Smooth muscle cell (in vitro differentiated cells): ENCODE data around the gene MYZAP. TPM values are rescaled to one million over a fixed set of nuclear protein-coding genes. Genes with fewer than 3 reads are reported as not detected.

Experiments used
- DNase-seq: peaks from one replicate; lab custom pipeline; 2025; ENCODE audit not compliant: unreplicated experiment; lab: John Stamatoyannopoulos, UW
- H2AFZ ChIP-seq: fragments of 200-600 bp; sonication (generic); 2 replicates; pipeline ENCODE4 v1.6.0; 2016; ENCODE audit warnings: antibody characterized with exemption, low read depth, mild to moderate bottlenecking
- H3F3A ChIP-seq: fragments of 200-600 bp; sonication (generic); 2 replicates; pipeline ENCODE4 v1.6.0; 2017; ENCODE audit warnings: antibody characterized with exemption, low read depth
- H3K27ac ChIP-seq: fragments of 200-600 bp; sonication (generic); 2 replicates; pipeline ENCODE4 v1.5.1; 2016; ENCODE audit warnings: low read depth, mild to moderate bottlenecking
- H3K27me3 ChIP-seq: fragments of 200-600 bp; sonication (generic); 2 replicates; pipeline ENCODE4 v1.6.1; 2016; ENCODE audit warnings: low read depth, mild to moderate bottlenecking
- H3K36me3 ChIP-seq: fragments of 200-600 bp; sonication (generic); 2 replicates; pipeline ENCODE4 v1.5.1; 2016; ENCODE audit warnings: low read depth
- H3K4me1 ChIP-seq: fragments of 200-600 bp; sonication (generic); 2 replicates; pipeline ENCODE4 v1.5.1; 2016; ENCODE audit warnings: low read depth
- H3K4me2 ChIP-seq: fragments of 200-600 bp; sonication (generic); 2 replicates; pipeline ENCODE4 v1.6.0; 2016; ENCODE audit warnings: mild to moderate bottlenecking
- H3K4me3 ChIP-seq: fragments of 200-600 bp; sonication (generic); 2 replicates; pipeline ENCODE4 v1.5.1; 2016; ENCODE audit warnings: mild to moderate bottlenecking
- H3K79me2 ChIP-seq: fragments of 200-600 bp; sonication (generic); 2 replicates; pipeline ENCODE4 v1.6.0; 2016; ENCODE audit warnings: low read depth, mild to moderate bottlenecking
- H3K9ac ChIP-seq: fragments of 200-600 bp; sonication (generic); 2 replicates; pipeline ENCODE4 v1.6.0; 2016; ENCODE audit warnings: low read depth
- H3K9me3 ChIP-seq: fragments of 200-600 bp; sonication (generic); replicated peaks from 2 replicates; pipeline ENCODE4 v1.5.1; 2016; ENCODE audit warnings: low read depth
- H4K20me1 ChIP-seq: fragments of 200-600 bp; sonication (generic); 2 replicates; pipeline ENCODE4 v1.6.0; 2016; ENCODE audit warnings: low read depth
- CTCF ChIP-seq: fragments of 200-600 bp; sonication (generic); IDR thresholded peaks from 2 replicates; pipeline ENCODE4 v1.5.1; 2017; ENCODE audit warnings: borderline replicate concordance, mild to moderate bottlenecking, antibody characterized with exemption; ENCODE audit not compliant: insufficient read depth, poor library complexity, severe bottlenecking
- WGBS: methylation state at CpG from one replicate; pipeline ENCODE4 v1.1.7; 2016; ENCODE audit warnings: low lambda C conversion rate; 5-methylcytosine and 5-hydroxymethylcytosine counted together
- polyA plus RNA-seq: library from polyadenylated mRNA; unstranded; fragments of >200 nt; fragmentation: Nextera tagmentation; extraction: Ambion mirVana; gene quantifications from 2 replicates; pipeline ENCODE4 v1.2.1, GENCODE V29; 2016
- total RNA-seq: library from RNA; depleted of rRNA; stranded (reverse); fragments of >200 nt; gene quantifications from 2 replicates; pipeline ENCODE4 v1.2.3, GENCODE V29; 2014

Gene MYZAP
- total and polyA plus RNA-seq, 2 experiments from 2014 or later: 0.09 to 0.65 TPM

GRCh38 chr15:57654153-57654852 is 62.6 kb downstream of the MYZAP start:
- no peak for TF ChIP-seq CTCF
- WGBS: 87% methylated on average over 6 of the region's 6 CpGs
- H3K4me3 ChIP-seq: no peak overlapping the region
- no peak overlapping the region for H3K9ac ChIP-seq
- H3K9me3 ChIP-seq: no peaks in the 10 kb centered on the region
- no peaks in the 10 kb centered on the region for H3F3A ChIP-seq
- DNase-seq: no peak
- no peaks in the 10 kb centered on the region for H3K4me1 ChIP-seq
- H3K36me3 ChIP-seq: no peaks in the 10 kb centered on the region
- H4K20me1 ChIP-seq: no peaks in the 10 kb centered on the region
- H2AFZ ChIP-seq: no peak overlapping the region
- H3K4me2 ChIP-seq: no peak overlapping the region
- H3K79me2 ChIP-seq: no peaks in the 10 kb centered on the region
- peaks cover 10% of the 10 kb centered on the region for H3K27me3 ChIP-seq
- H3K27ac ChIP-seq: no peak overlapping the region

- Histone ChIP-seq H3K4me1 (no peaks in the 10 kb centered on the region), H3K27ac (no peak overlapping the region), H3F3A (no peaks in the 10 kb centered on the region), H3K4me2 (no peak overlapping the region), H3K9me3 (no peaks in the 10 kb centered on the region), H3K9ac (no peak overlapping the region), H3K36me3 (no peaks in the 10 kb centered on the region), H2AFZ (no peak overlapping the region), H4K20me1 (no peaks in the 10 kb centered on the region), H3K4me3 (no peak overlapping the region), H3K27me3 (peaks cover 10% of the 10 kb centered on the region), H3K79me2 (no peaks in the 10 kb centered on the region)
- 89% methylated on average over 6 of the region's 6 CpGs for WGBS
- no peak for TF ChIP-seq CTCF
- DNase-seq: no peak
Observed at GRCh38 chr15:57655053-57655452, 63.3 kb downstream of the MYZAP start.

- no peak for TF ChIP-seq CTCF
- Histone ChIP-seq H3K9ac (no peak overlapping the region), H2AFZ (no peak overlapping the region), H3K36me3 (no peaks in the 10 kb centered on the region), H3K4me3 (no peak overlapping the region), H3K27ac (no peak overlapping the region), H3K9me3 (no peaks in the 10 kb centered on the region), H3K4me2 (no peak overlapping the region), H3K27me3 (peaks cover 10% of the 10 kb centered on the region), H4K20me1 (no peaks in the 10 kb centered on the region), H3K79me2 (no peaks in the 10 kb centered on the region), H3K4me1 (no peaks in the 10 kb centered on the region), H3F3A (no peaks in the 10 kb centered on the region)
- no peak for DNase-seq
- WGBS: 100% methylated on average over 1 of the region's 1 CpG
Observed at GRCh38 chr15:57655809-57656208, 64.1 kb downstream of the MYZAP start.

- Histone ChIP-seq H3K4me1 (no peaks in the 10 kb centered on the region), H3F3A (no peaks in the 10 kb centered on the region), H3K4me2 (no peak overlapping the region), H3K27ac (no peak overlapping the region), H3K4me3 (no peak overlapping the region), H3K9me3 (no peaks in the 10 kb centered on the region), H3K79me2 (no peaks in the 10 kb centered on the region), H3K36me3 (no peaks in the 10 kb centered on the region), H4K20me1 (no peaks in the 10 kb centered on the region), H2AFZ (no peak overlapping the region), H3K27me3 (peaks cover 10% of the 10 kb centered on the region), H3K9ac (no peak overlapping the region)
- DNase-seq: no peak
- 91% methylated on average over 3 of the region's 3 CpGs for WGBS
- TF ChIP-seq CTCF: no peak
Observed at GRCh38 chr15:57656434-57656833, 64.7 kb downstream of the MYZAP start.
